GM19193 (cell line): ENCODE data around the gene THRAP3.

Source experiments
- POLR2A ChIP-seq: IDR thresholded peaks from 4 replicates; pipeline ENCODE4 v1.6.1; 2011; ENCODE audit not compliant: insufficient read depth, insufficient read length; ENCODE audit errors: extremely low read depth

The THRAP3 gene

GRCh38 chr1:36268981-36269380 lies 44.7 kb downstream of the THRAP3 start:
- no peak for TF ChIP-seq POLR2A

DNA sequence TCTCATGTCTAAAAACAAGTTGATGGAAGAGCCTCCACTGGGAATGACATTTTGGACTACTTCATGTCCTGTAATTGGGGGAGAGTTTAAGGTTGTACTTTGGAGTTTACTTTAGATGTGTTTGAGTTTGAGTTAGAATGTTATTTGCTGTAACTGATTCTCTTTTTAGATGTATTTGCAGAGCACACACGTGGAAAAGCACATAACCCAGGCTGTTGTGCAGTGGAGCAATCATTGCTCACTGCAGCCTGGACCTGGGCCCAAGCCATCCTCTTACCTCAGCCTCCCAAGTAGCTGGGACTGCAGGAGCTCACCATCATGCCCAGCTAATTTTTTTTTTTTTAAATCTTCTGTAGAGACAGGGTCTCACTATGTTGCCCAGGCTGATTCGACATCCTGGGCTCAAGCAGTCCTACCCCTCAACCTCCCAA lies 45.2 kb downstream of the THRAP3 start:
- TF ChIP-seq POLR2A, result no peak

DNA sequence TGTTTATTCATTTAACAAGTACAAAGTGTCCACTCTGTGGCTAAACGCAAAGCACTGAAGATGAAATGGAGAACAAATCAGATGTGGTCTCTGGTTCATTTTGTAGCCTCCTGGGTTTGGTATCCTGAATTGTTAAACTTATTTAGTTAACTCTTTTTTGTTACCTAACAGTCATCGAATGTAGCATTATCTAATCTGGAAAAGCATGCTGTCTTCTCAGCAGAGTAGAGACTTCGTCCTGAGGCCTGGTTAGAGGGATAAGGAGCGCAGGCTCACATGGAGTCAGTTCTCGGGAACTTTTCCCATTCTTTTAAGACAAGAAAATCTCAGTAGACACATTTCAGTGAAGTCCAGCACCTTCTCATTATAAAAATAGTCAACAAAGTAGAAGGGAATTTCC lies 48.8 kb downstream of the THRAP3 start:
- TF ChIP-seq POLR2A, result no peak

DNA sequence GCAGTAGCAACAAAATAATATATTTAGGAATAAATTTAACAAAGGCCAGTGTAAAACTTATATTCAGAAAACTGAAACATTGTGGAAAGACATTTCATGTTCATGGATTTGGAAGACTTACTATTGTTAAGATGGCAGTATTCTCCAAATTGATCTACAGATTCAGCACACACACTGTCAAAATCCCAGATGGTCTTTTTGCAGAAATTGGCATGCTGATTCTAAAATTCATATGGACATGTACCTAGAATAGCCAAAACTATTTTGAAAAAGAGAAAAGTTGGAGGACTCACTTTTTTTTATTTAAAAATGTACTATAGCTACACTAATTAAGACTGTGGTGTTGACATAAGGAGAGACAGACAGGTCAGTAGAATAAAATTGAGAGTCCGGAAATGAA lies 50.0 kb downstream of the THRAP3 start:
- TF ChIP-seq POLR2A, result no peak

DNA sequence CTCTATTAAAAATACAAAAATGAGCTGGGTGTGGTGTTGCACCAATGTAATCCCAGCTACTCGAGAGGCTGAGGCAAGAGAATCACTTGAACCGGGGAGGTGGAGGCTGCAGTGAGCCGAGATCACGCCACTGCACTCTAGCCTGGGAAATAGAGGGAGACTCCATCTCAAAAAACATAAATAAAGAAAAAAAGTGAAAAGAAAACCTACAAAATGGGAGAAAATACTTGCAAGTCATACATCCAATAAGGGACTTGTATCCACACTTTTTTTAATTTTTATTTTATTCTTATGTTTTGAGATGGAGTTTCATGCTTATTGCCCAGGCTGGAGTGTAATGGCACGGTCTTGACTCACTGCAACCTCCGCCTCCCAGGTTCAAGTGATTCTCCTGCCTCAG lies 52.4 kb downstream of the THRAP3 start:
- no peak for TF ChIP-seq POLR2A

- no peak for TF ChIP-seq POLR2A
Observed at GRCh38 chr1:36279110-36279788, 55.0 kb downstream of the THRAP3 start.

GRCh38 chr1:36279789-36280296 lies 55.6 kb downstream of the THRAP3 start:
- TF ChIP-seq POLR2A, result no peak

- TF ChIP-seq POLR2A, result no peak
Observed at GRCh38 chr1:36284061-36284460, 59.8 kb downstream of the THRAP3 start.

GRCh38 chr1:36284517-36284916 lies 60.3 kb downstream of the THRAP3 start:
- no peak for TF ChIP-seq POLR2A

DNA sequence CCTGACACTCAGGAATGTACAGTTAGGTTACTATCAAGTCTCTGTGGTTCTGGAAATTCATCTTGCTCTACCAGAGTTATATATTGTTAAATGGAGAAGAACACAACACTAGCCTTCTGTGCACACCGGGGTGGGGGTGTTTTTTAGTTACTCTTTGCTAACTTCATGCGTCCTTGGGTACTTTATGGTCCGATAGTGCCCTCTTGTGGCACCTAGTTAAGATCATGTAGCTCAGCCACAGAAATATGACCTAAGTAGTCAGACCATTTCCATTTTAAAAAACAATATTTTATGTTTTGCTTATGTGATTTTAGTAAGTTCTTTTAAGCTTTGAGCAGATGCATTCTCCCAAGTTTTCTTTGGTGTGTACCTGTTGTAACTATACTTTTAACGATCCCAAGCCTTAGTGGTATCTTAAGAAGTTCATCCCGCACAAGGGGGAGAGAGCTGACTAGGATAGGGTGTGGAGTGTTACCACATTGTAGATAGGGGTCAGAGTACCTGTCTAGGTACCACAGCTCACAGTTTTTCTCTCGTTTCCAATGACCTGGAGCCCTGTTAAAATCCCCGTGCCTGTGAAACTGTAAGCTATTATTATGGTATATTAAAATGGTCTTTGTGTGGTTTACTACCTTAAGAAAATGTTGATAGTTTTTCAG lies 61.3 kb downstream of the THRAP3 start:
- no peak for TF ChIP-seq POLR2A

DNA sequence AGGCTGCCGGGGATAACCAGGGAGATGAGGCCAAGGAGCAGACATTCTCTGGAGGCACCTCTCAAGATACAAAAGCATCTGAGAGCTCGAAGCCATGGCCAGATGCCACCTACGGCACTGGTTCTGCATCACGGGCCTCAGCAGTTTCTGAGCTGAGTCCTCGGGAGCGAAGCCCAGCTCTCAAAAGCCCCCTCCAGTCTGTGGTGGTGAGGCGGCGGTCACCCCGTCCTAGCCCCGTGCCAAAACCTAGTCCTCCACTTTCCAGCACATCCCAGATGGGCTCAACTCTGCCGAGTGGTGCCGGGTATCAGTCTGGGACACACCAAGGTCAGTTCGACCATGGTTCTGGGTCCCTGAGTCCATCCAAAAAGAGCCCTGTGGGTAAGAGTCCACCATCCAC lies 62.6 kb downstream of the THRAP3 start:
- TF ChIP-seq POLR2A, result no peak

DNA sequence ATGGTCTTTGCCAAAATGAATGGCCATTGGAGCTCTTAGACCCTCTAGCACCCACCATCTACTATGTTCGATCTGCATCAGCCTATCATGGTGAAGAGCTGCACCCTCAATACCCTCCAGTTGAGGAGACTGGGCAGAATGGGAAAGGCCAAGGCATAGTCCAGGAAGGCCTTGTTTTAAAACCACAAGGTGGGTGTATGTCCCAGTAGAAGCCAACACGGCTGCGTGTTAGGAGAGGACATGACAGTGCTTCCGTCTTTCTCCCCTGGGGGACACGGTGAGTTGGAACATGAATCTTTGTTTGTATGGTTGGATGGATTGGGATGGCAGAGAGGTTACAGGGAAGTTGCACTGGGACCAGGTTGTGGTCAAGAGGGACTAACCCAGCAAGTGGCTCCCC lies 63.4 kb downstream of the THRAP3 start:
- no peak for TF ChIP-seq POLR2A

DNA sequence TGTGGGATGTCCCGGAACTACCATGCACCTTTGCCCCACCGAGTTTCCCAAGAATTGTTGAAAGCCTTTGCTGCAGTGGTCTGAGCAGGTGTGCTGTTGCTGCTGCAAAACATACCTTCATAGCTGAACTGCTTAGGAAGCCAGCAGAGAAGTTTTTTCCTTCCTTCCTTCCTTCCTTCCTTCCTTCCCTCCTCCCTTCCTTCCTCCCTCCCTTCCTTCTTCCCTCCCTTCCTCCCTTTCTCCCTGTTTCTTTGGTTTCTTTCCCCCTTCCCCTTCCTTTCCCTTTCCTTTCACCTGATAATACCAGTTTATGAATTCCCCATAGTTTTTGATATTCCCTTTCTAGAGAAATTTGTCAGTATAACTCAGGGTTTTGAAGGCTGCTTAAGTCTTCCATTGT lies 71.1 kb downstream of the THRAP3 start:
- TF ChIP-seq POLR2A, result no peak

DNA sequence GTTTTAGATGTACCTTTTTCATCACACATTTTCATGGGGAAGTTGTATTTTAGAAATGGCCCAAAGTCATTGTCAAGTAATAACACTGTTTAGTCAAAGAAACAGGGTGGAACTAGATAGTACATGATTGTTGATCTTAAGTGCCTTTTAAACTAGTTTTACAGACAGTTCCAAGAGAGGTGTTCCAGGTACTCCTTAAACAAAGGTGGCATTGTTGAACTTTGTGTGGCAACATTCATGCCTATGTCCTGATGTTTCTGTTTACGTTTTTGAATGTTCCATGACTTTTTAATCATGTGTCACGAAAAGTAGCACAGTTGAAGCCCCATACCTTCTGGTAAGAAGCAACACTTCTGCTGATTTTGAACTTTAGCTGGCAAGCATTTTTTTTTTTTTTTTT lies 72.8 kb downstream of the THRAP3 start:
- TF ChIP-seq POLR2A, result no peak

DNA sequence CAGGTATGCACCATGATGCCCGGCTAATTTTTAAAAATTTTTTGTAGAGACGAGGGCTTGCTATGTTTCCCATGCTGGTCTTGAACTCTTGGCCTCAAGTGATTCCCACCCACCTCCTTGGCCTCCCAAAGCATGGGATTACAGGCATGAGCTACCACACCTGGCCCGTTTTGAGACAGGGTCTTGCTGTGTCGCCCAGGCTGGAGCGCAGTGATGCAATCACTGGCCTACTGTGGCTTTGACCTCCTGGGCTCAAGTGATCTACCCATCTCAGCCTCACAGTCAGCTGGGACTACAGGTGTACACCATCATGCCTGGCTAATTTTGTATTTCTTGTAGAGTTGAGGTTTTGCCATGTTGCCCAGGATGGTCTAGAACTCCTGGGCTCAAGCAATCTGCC lies 74.4 kb downstream of the THRAP3 start:
- TF ChIP-seq POLR2A, result no peak

DNA sequence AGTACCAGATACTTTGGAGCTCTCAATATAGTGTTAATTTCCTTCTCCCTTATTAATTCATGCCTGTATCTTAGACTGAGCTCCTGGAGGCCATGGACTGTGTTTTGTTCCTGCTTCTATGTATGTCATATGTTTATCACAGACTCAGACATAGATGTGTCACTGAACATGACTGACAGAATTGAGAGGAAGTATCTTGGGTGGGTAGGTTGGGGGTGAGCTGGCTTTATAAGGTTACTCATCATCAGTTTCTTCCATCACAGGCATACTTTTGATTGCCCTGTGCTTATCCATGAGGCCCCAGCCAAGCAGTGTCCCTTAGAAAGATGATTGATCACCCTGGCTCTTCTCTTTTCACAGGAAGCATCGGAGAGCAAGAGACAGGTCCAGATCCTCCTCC lies 76.3 kb downstream of the THRAP3 start:
- TF ChIP-seq POLR2A, result no peak
